HG02870 (cell line): Measurements from ENCODE around the gene GSTCD.
"Not testable (repeated sequence)": the region's sequence is repeated elsewhere in the genome, so short reads cannot be mapped to it uniquely, and the experiment has no call there.

Source experiments
- ATAC-seq: cut with Tn5 transposase; IDR thresholded peaks from one replicate; pipeline ENCODE4 v1.9.1; 2021; ENCODE audit warnings: mild to moderate bottlenecking, moderate library complexity; ENCODE audit not compliant: unreplicated experiment

GSTCD gene

DNA sequence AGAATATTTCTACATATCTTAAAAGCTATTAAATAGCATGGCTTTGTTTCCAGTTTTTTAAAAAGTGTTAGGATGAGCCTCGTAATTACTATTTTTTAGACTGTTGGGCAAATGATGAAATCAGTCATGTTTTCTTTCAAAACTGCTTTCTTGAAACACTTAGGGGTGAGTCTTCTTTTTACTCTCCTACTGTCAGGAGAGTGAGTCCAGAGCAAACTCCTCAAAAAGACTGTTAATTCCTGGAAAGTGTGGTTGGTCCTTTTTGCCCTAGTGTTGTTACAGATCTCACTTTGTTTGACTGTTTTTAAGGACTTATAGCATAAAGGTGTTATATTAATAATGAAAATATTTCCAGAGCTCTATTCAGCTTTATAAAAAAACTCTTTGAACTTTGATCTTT lies 6.3 kb downstream of the GSTCD start:
- no peak for ATAC-seq

DNA sequence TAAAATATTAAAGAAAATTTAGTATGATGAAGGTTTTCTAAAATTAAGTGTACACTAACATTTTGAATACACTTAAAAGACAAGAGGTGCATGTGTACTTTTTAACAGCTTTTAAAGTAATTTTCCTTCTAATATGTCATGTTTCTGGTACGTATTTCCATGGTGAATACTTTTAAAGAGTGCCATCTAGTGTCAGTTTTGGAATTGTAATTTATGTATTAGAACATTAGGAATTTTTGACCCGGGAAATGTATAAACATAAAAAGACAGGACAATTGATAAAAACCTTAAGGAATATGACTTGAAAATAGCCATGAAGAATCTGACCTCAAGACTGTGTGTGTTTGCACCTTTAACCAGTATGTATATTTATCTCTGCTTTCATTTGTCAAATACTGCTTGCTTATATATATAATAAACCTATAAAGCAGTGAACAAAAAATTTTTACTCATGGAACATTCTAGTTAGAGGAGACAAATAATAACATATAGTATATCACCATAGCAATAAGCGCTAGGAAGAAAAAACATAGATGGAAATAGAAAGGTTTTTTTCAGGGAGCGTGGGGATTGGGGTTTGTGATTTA lies 7.2 kb downstream of the GSTCD start:
- ATAC-seq: no peak

DNA sequence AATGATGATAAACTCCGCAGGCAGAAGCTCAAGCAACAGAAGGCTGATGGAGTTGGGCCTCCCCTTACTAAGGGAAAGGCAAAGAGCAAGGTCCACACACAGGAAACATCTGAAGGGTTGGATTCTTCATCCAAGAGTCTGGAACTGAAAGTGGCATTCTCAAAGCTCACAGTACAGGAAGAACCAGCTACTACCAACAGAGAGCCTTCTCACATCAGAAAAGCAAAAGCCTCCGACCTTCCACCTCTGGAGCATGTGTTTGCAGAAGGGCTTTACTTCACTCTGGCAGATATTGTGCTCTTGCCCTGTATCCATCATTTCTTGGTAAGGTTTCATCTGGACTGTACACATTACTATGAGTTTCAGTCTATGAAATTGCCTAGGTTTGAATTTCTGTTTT lies 10.6 kb downstream of the GSTCD start:
- no peak for ATAC-seq

DNA sequence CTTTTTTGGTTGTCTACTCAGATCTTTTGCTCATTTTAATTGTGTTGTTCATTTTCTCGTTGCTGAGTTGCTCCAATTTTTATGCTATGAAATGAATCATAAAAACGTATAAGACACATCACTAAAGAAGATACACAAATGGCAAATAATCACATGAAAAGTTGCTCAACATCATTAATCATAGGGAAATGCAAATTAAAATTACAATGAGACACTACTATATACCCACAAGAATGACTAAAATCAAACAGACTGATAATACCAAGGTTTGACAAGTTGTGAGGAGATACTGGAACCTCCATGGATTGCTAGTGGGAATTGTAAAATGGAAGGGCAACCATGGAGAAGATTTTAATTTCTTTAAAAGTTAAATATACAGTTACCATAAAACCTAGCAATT lies 17.0 kb downstream of the GSTCD start:
- no peak for ATAC-seq

DNA sequence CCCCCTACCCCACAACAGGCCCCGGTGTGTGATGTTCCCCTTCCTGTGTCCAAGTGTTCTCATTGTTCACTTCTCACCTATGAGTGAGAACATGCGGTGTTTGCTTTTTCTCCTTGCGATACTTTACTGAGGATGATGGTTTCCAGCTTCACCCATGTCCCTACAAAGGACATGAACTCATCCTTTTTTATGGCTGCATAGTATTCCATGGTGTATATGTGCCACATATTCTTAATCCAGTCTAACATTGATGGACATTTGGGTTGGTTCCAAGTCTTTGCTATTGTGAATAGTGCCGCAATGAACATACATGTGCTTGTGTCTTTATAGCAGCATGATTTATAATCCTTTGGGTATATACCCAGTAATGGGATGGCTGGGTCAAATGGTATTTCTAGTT lies 21.3 kb downstream of the GSTCD start:
- ATAC-seq: not testable (repeated sequence)

DNA sequence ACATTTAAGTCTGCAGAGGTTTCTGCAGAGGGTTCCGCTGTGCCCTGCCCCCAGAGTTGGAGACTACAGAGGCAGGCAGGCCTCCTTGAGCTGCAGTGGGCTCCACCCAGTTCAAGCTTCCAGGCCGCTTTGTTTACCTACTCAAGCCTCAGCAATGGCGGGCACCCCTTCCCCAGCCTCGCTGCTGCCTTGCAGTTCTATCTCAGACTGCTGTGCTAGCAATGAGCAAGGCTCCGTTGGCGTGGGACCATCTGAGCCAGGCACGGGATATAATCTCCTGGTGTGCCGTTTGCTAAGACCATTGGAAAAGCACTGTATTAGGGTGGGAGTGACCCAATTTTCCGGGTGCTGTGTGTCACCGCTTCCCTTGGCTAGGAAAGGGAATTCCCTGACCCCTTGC lies 26.6 kb downstream of the GSTCD start:
- ATAC-seq: not testable (repeated sequence)

DNA sequence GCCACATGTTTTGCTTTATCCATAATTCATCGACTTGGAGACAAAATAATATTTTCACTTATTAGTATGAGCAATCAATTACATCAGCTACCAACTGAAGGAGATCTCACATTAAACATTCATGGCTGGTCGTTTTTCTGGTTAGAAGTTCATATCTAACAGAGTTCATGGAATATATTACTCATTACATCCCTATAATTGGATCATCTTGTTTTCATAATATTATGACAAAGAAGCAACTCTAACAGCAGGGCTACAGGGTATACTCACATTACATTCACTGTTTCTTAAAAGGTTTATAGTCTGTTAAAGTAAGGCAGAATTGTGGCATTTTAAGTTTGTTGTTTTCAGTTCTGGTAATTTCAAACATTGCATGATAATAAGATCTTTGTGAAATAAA lies 33.0 kb downstream of the GSTCD start:
- no peak for ATAC-seq

DNA sequence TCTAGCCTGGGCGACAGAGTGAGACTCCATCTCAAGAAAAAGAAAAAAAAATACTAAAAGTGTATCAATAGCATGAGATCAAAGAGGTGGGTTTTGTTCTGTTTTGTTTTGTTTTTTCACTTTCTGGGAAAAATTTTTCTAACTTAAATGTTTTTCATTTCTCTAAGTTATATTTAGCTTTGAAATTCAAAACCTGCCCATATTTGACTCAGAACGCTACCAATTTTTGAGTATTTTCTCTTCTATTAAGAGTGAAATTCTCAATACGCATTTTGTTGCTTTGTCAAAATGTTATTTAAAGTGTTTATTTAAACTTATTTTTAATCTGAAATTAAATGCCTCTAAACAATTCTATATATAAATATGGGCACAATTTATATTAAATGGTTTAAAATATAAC lies 39.6 kb downstream of the GSTCD start:
- ATAC-seq: no peak

DNA sequence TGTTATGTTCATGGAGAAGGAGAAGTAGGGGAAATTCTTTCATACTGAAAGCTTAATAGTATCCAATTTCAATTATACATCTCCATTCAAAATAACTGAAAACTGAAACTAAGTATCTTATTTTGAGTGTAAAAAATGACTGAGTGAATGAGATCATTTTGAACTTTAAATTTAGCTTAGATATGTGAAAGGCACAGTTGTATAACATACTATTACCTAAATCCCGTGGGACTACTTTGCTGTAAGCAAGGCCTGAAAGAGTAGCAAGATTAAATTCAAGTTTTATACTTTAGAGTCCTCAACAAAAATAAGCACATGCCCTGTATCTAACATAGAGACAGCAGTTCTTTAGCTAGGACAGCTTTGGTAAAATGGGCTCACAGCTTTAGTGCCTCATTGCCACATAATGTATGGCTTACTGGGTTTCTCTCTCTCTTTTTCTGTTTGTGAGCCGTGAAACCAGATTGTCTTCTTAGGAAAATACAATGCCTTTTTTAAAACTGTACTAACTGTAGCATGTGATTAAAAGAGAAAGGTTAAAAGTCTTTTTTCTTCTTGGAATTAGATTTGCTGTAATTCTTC lies 43.2 kb downstream of the GSTCD start:
- no peak for ATAC-seq

DNA sequence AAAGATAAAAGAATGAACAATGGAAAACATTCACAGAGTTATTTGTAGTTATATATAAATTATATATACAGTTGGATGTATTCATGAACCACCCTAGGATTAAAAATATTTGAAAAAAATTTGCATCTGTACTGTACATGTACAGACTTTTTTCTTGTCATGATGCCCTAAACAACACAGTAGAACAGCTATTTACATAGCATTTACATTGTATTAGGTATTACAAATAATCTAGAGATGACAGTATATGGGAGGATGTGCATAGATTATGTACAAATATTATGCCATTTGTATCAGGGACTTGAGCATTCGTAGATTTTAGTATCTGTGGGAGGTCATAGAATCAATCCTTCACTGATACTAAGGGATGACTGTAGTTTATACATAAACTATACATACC lies 44.8 kb downstream of the GSTCD start:
- no peak for ATAC-seq

DNA sequence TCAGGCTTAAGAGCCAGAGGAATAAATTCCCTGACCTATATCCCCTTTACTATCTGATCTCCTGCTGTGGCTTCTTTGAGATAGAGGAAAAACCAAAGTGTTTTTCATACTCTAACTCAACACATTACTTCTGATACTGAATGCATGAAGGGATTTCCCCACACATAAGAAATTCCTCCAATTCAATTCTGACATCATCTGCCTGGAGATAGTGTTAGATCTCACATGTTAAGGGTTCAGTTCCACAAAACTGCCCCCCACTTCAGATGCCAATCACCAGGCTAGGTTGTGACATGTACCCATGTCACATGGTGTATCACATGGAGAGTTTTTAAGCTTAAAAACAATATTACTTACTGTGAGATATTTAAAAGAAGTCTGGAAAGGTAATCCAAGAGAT lies 46.8 kb downstream of the GSTCD start:
- ATAC-seq: no peak

DNA sequence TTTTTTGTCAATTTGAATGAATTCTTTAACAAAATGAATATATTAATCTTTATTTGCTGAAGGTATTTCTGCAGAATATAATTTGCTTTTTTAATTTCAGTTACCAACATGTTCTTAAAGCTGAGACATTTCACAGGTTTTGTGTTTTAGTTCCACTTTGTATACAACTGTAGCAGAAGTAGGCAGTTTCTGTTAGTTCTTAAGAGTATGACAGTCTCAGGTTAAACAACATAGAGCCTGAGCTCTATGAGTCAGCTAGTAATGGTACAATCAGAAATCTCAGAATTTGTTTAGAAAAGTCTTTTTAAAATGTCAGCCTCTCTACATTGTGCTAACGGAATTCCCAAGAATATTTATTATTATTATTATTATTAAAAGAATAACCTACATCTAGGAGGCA lies 50.4 kb downstream of the GSTCD start:
- no peak for ATAC-seq

DNA sequence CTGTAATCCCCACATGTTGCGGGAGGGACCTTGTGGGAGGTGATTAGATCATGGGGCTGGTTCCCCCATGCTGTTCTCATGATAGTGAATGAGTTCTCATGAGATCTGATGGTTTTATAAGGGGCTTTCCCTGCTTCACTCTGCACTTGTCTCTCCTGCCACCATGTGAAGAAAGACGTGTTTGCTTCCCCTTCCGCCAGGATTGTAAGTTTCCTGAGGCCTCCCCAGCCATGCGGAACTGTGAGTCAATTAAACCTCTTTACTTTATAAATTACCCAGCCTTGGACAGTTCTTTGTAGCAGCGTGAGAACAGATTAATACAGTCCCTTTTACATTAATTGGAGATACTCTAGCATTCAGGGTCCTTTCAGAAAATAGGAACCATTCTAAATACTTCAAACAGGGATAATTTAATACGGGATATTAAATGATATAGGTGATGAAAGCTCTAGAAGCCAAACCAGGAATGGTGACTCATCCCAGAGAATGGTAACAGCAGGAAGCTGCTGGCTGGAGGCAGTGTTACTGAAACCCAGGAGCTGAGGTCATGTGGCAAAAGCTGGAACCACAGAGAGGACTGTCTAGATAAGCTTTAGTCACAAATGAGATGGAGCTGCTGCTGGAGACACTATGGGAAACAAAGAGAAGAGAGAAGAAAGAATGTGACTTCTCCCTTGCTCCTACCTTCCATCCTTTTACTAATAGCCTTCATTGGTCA lies 57.3 kb downstream of the GSTCD start:
- no peak for ATAC-seq

DNA sequence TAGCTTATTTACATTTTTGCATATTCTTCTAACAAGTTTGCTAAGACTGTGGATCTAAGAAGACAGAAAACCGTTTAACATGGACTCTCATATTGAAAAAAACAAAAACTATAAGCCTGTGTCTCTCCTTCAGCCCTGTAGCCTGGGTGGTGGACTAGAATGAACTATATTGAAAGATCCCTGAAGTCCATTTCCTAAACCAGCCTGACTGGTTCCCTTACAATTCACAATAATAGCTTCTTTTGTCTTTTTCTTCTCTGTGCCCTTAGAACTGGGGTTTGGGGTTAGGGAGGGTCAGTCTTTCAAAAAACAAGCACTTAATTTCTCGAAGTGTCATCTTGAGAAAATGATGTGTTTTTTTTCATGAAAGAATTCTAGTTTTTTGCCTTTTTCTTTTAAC lies 59.0 kb downstream of the GSTCD start:
- ATAC-seq: no peak

DNA sequence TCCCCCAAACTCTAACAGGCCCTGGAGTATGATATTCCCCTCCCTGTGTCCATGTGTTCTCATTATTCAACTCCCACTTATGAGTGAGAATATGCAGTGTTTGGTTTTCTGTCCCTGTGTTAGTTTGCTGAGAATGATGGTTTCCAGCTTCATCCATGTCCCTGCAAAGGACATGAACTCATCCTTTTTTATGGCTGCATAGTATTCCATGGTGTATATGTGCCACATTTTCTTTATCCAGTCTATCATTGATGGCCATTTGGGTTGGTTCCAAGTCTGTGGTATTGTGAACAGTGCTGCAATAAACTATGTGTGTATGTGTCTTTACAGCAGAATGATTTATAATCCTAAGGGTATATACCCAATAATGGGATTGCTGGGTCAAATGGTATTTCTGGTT lies 61.9 kb downstream of the GSTCD start:
- ATAC-seq: not testable (repeated sequence)

DNA sequence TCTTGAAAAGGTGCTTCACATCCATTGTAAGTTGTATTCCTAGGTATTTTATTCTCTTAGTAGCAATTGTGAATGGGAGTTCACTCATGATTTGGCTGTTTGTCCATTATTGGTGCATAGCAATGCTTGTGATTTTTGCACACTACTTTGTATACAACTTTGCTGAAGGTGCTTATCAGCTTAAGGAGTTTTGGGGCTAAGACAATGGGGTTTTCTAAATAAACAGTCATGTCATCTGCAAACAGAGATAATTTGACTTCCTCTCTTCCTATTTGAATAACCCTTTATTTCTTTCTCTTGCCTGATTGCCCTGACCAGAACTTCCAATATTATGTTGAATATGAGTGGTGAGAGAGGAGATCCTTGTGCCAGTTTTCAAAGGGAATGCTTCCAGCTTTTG lies 63.5 kb downstream of the GSTCD start:
- not testable (repeated sequence) for ATAC-seq

DNA sequence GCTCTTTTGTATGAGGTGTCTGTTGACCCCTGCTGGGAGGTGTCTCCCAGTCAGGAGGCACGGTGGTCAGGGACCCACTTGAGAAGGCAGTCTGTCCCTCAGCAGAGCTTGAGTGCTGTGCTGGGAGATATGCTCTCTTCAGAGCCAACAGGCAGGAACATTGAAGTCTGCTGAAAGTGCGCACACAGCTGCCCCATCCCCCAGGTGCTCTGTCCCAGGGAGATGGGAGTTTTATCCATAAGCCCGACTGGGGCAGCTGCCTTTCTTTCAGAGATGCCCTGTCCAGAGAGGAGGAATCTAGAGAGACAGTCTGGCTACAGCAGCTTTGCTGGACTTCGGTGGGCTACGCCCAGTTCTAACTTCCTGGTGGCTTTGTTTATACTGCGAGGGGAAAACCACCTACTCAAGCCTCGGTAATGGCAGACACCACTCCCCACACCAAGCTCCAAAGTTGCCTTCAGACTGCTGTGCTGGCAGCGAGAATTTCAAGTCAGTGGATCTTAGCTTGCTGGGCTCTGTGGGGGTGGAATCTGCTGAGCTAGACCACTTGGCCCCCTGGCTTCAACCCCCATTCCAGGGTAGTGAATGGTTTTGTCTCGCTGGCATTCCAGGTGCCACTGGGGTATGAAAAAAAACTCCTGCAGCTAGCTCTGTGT lies 67.3 kb downstream of the GSTCD start:
- not testable (repeated sequence) for ATAC-seq

DNA sequence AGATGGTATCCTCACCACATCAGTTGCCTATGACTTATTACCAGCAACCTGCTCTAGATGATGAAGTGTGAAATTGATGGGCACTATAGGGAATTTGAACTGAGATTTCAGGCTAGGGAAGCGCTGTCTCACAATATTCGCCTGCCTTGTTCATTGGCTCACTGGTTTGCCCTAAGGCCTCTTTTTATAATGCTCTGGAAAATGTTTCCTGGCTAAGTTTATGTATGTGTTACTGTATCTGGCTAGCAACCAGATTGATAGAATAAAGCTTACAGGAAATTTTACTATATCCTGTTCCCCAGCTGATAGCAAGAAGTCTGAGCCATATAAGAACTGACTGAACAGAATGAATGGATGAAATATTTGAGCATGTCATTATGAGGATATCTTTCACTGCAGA lies 71.6 kb downstream of the GSTCD start:
- ATAC-seq: no peak

DNA sequence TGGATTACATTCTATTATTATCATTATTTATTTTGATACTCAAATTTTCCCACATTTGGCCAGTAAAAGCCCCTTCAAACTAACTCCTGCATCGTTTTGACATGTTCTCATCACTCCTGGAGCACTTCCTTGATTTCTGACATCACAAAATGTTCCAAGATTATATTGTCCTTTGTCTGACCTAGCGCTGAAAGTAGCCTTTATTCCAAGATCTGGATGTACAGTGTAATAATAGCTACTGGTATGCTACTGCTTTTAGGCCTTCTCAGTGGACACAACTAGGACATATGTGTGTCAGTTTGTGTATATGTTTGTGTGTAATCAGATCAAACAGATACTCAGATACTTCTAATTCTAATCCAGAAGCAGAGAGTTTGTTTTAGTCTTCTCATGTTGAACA lies 76.2 kb downstream of the GSTCD start:
- no peak for ATAC-seq

DNA sequence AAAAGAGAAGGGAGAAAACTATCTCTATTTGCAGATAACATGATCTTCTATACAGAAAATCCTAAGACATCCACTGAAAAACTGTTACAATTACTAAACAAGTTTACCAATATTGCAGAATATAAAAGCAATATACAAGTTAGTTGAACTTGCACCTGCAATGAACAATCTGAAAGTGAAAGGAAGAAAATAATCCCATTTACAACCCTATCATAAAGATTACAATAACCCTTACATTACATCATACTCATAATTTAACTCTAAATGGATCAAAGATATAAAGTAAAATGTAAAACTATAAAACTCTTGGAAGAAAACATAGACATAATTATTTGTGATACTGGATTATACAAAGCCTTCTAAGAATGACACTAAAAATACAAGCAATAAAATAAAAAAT lies 77.2 kb downstream of the GSTCD start:
- no peak for ATAC-seq

DNA sequence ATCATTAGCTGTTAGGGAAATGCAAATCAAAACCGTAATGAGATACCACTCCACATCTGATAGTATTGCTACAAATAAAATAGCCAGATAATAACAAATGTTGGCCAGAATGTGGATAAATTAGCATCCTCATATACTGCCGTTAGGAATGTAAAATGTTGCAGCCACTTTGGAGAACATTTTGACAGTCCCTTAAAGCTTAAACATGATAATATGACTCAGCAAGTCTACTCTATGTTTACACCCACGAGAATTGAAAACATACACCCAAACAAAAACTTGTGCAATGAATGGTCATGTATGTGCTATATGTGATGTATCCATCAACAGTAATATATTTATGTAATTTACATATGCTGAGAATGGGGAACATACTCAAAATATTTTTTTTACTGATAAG lies 78.2 kb downstream of the GSTCD start:
- no peak for ATAC-seq

DNA sequence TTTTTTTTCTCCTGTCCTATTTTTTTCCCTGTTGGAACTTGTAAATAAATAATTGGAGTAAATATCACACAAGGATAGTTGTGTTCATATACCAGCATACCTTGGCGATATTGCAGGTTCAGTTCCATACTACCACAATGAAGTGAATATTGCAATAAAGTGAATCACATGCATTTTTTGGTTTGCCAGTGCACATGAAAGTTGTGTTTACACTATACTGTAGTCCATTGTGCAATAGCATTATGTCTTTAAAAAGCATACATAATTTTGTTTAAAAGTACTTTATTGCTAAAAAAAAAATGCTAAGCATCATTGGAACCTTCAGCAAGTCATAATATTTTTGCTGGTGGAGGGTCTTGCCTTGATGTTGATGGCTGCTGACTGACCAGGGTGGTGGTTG lies 88.6 kb downstream of the GSTCD start:
- no peak for ATAC-seq
